ENCODE measurements around the gene NKAIN1.

DNA sequence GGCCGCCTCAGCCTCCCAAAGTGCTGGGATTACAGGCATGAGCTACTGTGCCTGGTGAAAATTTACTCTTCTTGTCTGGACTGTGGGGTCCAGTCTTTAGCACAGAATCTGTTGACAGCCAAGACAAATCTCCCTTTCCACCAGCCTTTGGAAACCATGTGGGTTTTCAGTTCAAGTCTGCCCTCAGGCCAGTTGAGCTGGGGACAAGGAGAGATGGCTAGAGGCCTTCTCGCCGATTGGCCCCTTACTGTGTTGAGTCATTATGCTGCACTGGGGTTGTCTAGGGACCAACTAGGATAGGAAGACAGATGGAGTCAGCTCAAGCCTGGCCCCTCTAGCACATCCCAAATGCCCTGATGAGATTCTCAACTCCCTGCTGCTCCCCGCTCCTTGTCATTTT lies 8.6 kb upstream of the NKAIN1 start:
- TF ChIP-seq, protein P1, sequence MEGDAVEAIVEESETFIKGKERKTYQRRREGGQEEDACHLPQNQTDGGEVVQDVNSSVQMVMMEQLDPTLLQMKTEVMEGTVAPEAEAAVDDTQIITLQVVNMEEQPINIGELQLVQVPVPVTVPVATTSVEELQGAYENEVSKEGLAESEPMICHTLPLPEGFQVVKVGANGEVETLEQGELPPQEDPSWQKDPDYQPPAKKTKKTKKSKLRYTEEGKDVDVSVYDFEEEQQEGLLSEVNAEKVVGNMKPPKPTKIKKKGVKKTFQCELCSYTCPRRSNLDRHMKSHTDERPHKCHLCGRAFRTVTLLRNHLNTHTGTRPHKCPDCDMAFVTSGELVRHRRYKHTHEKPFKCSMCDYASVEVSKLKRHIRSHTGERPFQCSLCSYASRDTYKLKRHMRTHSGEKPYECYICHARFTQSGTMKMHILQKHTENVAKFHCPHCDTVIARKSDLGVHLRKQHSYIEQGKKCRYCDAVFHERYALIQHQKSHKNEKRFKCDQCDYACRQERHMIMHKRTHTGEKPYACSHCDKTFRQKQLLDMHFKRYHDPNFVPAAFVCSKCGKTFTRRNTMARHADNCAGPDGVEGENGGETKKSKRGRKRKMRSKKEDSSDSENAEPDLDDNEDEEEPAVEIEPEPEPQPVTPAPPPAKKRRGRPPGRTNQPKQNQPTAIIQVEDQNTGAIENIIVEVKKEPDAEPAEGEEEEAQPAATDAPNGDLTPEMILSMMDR (conservative IDR thresholded peaks at IDR 0.05; ENCODE audit: low read depth, low read length), result no peak
- TF ChIP-seq EZH2 (IDR thresholded peaks at IDR 0.05; ENCODE audit: low read length, unreplicated experiment), result no peak
